HepG2 (cell line): Measurements from ENCODE around the gene PROX1. TPM values are rescaled to one million over a fixed set of nuclear protein-coding genes. Genes with fewer than 3 reads are reported as not detected.
A peak's percentile ranks its signal among the peaks of the same experiment; 100 is the strongest.

Experiments used
- ATF1 ChIP-seq: IDR thresholded peaks from 2 replicates; pipeline ENCODE4 v1.6.1; 2016; ENCODE audit warnings: mild to moderate bottlenecking, control low read depth
- GLMP ChIP-seq: sonication (generic); formaldehyde crosslinking; IDR thresholded peaks from 2 replicates; pipeline ENCODE4 v1.9.0; 2021; ENCODE audit warnings: missing genetic modification reagents, mild to moderate bottlenecking, borderline replicate concordance
- HNF4A ChIP-seq: sonication (generic); formaldehyde crosslinking; IDR thresholded peaks from 2 replicates; pipeline ENCODE4 v1.4.0; 2020; ENCODE audit warnings: missing genetic modification reagents
- HNRNPL ChIP-seq: fragments of 200-400 bp; formaldehyde crosslinking; IDR thresholded peaks from 2 replicates; pipeline ENCODE4 v1.6.1; 2017; ENCODE audit warnings: mild to moderate bottlenecking, low read depth, low read length
- MTA3 ChIP-seq: sonication (generic); formaldehyde crosslinking; IDR thresholded peaks from 2 replicates; pipeline ENCODE4 v1.4.0; 2020; ENCODE audit warnings: missing genetic modification reagents
- NFAT5 ChIP-seq: sonication (generic); formaldehyde crosslinking; IDR thresholded peaks from 2 replicates; pipeline ENCODE4 v1.4.0; 2020; ENCODE audit warnings: missing genetic modification reagents
- PRDM4 ChIP-seq: sonication (generic); formaldehyde crosslinking; IDR thresholded peaks from 2 replicates; pipeline ENCODE4 v1.9.0; 2021; ENCODE audit warnings: missing genetic modification reagents, borderline replicate concordance
- RNF2 ChIP-seq: fragments of 450-650 bp; conservative IDR thresholded peaks from 2 replicates; pipeline ENCODE4 v1.6.1; 2016; ENCODE audit warnings: low read depth
- SP4 ChIP-seq: sonication (generic); formaldehyde crosslinking; IDR thresholded peaks from 2 replicates; pipeline ENCODE4 v1.8.1; 2023; ENCODE audit warnings: mild to moderate bottlenecking, missing genetic modification reagents
- U2AF1 ChIP-seq: fragments of 200-400 bp; formaldehyde crosslinking; optimal IDR thresholded peaks from 2 replicates; pipeline ENCODE3; 2017; ENCODE audit warnings: mild to moderate bottlenecking, low read depth, low read length
- ZBTB46 ChIP-seq: sonication (generic); formaldehyde crosslinking; IDR thresholded peaks from 2 replicates; pipeline ENCODE4 v1.4.0; 2020; ENCODE audit warnings: mild to moderate bottlenecking, missing genetic modification reagents, borderline replicate concordance
- ZNF235 ChIP-seq: sonication (generic); formaldehyde crosslinking; IDR thresholded peaks from 2 replicates; pipeline ENCODE4 v1.8.1; 2023; ENCODE audit warnings: mild to moderate bottlenecking, missing genetic modification reagents, borderline replicate concordance
- ZNF280B ChIP-seq: sonication (generic); formaldehyde crosslinking; IDR thresholded peaks from 2 replicates; pipeline ENCODE4 v1.5.0; 2020; ENCODE audit warnings: missing genetic modification reagents, mild to moderate bottlenecking, borderline replicate concordance
- ZNF329 ChIP-seq: sonication (generic); formaldehyde crosslinking; IDR thresholded peaks from 2 replicates; pipeline ENCODE4 v1.9.0; 2021; ENCODE audit warnings: low read depth, mild to moderate bottlenecking, missing genetic modification reagents
- ZNF431 ChIP-seq: sonication (generic); formaldehyde crosslinking; IDR thresholded peaks from 2 replicates; pipeline ENCODE4 v1.9.0; 2022; ENCODE audit warnings: missing genetic modification reagents, low read depth, mild to moderate bottlenecking, borderline replicate concordance
- ZNF788 ChIP-seq: sonication (generic); formaldehyde crosslinking; IDR thresholded peaks from 2 replicates; pipeline ENCODE4 v1.5.0; 2020; ENCODE audit warnings: mild to moderate bottlenecking, missing genetic modification reagents, borderline replicate concordance
- ZNF790 ChIP-seq: sonication (generic); formaldehyde crosslinking; IDR thresholded peaks from 2 replicates; pipeline ENCODE4 v1.8.0; 2022; ENCODE audit warnings: missing genetic modification reagents, mild to moderate bottlenecking, borderline replicate concordance
- polyA plus RNA-seq, 8 experiments: library from polyadenylated mRNA; depleted of rRNA in 3 of 8; stranded (reverse) in 7 of 8; unstranded in 1 of 8; fragments of >200 nt; fragmentation: Illumina TruSeq in 4 of 8; extraction: Trizol in 4 of 8; gene quantifications; 2 replicates each; pipeline versions ENCODE4 v1.2.1 to v1.2.3, GENCODE V29; 2011 to 2016; ENCODE audit warnings: low read depth in 4 of 8, missing spikeins in 1 of 8, mixed read lengths in 1 of 8; ENCODE audit not compliant: insufficient read depth in 1 of 8
- total RNA-seq, 5 experiments: library from RNA; depleted of rRNA; stranded (reverse); fragments of >200 nt; fragmentation: Illumina TruSeq; extraction: Trizol; gene quantifications; 2 replicates each; pipeline ENCODE4 v1.2.3, GENCODE V29; 2016; ENCODE audit warnings: low read depth in 1 of 5

The PROX1 gene
- total and polyA plus RNA-seq, 2 of the 13 experiments (the other 11 are each of a cell fraction or from before 2014, with no cell fraction given): 12.3 to 30.2 TPM

GRCh38 chr1:213987927-213988506, at the start of gene PROX1 (continued):
- no peak for TF ChIP-seq NFAT5 (CRISPR knock-in tag)
- TF ChIP-seq U2AF1: peak; percentile 68
- TF ChIP-seq ZNF280B: no peak
- TF ChIP-seq GLMP (CRISPR knock-in tag): no peak
- no peak for TF ChIP-seq ATF1 (CRISPR knock-in tag)
- TF ChIP-seq ZNF790: no peak
- no peak for TF ChIP-seq MTA3 (CRISPR knock-in tag)
- TF ChIP-seq RNF2: no peak
- TF ChIP-seq ZNF788: no peak
- no peak for TF ChIP-seq ZNF329 (CRISPR knock-in tag)
- TF ChIP-seq HNF4A (CRISPR knock-in tag): 0 out of 2 replicates have a peak, but pooled peaks have one; percentile 13
- peak; percentile 42; the same call in 1 of the 2 replicates for TF ChIP-seq SP4
- no peak for TF ChIP-seq ZBTB46 (CRISPR knock-in tag)
- 0 out of 2 replicates have a peak, but pooled peaks have one; percentile 16 for TF ChIP-seq HNRNPL
- no peak for TF ChIP-seq PRDM4 (CRISPR knock-in tag)
- TF ChIP-seq ZNF431 (CRISPR knock-in tag): no peak
- TF ChIP-seq ZNF235 (CRISPR knock-in tag): no peak
